ENCODE results near the gene ISY1. TPM values are rescaled to one million over a fixed set of nuclear protein-coding genes. Genes with fewer than 3 reads are reported as not detected.
"Not testable (repeated sequence)": the region's sequence is repeated elsewhere in the genome, so short reads cannot be mapped to it uniquely, and the experiment has no call there.

ISY1 gene
- total RNA-seq, 2 donors from 2014 or later: 32.8 to 36.9 TPM

- no peak for DNase-seq
- H3K4me1 ChIP-seq: no peaks in the 10 kb centered on the region
- intact Hi-C loops (cut with DNase I): no loop called here
- no peaks in the 10 kb centered on the region for H3K9me3 ChIP-seq
- H3K36me3 ChIP-seq: peaks cover 3% of the 10 kb centered on the region
- H3K27ac ChIP-seq: no peak overlapping the region
- TF ChIP-seq CTCF (IDR thresholded peaks at IDR 0.05): no peak
- no peak overlapping the region for H3K9ac ChIP-seq (ENCODE audit: low read depth in 2 of 2, low read length in 2 of 2)
- no peaks in the 10 kb centered on the region for H3K27me3 ChIP-seq
- H3K4me3 ChIP-seq: no peak overlapping the region
These were observed 57.6 kb downstream of the ISY1 start for GRCh38 chr3:129103296-129103695.

GRCh38 chr3:129101370-129102138, 59.3 kb downstream of the ISY1 start:
- no peaks in the 10 kb centered on the region for H3K4me1 ChIP-seq
- intact Hi-C loops (cut with DNase I): no loop called here
- no peaks in the 10 kb centered on the region for H3K9me3 ChIP-seq
- H3K4me3 ChIP-seq: no peak overlapping the region
- H3K27ac ChIP-seq: no peak overlapping the region
- no peak for DNase-seq
- H3K36me3 ChIP-seq: no peaks in the 10 kb centered on the region
- H3K9ac ChIP-seq (ENCODE audit: low read depth in 2 of 2, low read length in 2 of 2): no peak overlapping the region
- no peaks in the 10 kb centered on the region for H3K27me3 ChIP-seq
- no peak for TF ChIP-seq CTCF (IDR thresholded peaks at IDR 0.05)

GRCh38 chr3:129100274-129100673, 60.6 kb downstream of the ISY1 start:
- intact Hi-C loops (cut with DNase I): no loop called here
- H3K4me3 ChIP-seq: no peak overlapping the region
- no peaks in the 10 kb centered on the region for H3K4me1 ChIP-seq
- DNase-seq: no peak
- no peaks in the 10 kb centered on the region for H3K27me3 ChIP-seq
- H3K27ac ChIP-seq: no peak overlapping the region
- no peak overlapping the region for H3K9ac ChIP-seq (ENCODE audit: low read depth in 2 of 2, low read length in 2 of 2)
- H3K36me3 ChIP-seq: no peaks in the 10 kb centered on the region
- H3K9me3 ChIP-seq: no peaks in the 10 kb centered on the region
- TF ChIP-seq CTCF (IDR thresholded peaks at IDR 0.05): no peak

- Histone ChIP-seq H3K4me3 (no peak overlapping the region), H3K4me1 (no peaks in the 10 kb centered on the region), H3K9me3 (no peaks in the 10 kb centered on the region), H3K36me3 (peaks cover 4% of the 10 kb centered on the region), H3K27me3 (no peaks in the 10 kb centered on the region), H3K9ac (ENCODE audit: low read depth in 2 of 2, low read length in 2 of 2) (no peak overlapping the region), H3K27ac (no peak overlapping the region)
- no peak for DNase-seq
- intact Hi-C loops (cut with DNase I): no loop called here
- TF ChIP-seq CTCF (IDR thresholded peaks at IDR 0.05): no peak
These were observed 65.6 kb downstream of the ISY1 start for GRCh38 chr3:129095285-129095684.

- H3K4me3 ChIP-seq; H3K27ac ChIP-seq; DNase-seq; H3K4me1 ChIP-seq; H3K36me3 ChIP-seq; H3K27me3 ChIP-seq; H3K9ac ChIP-seq (ENCODE audit: low read depth in 2 of 2, low read length in 2 of 2); H3K9me3 ChIP-seq: not testable (repeated sequence)
- intact Hi-C loops (cut with DNase I): loop anchor here (10.0 kb wide), 2 partner anchors 64 to 114 kb away; no protein-coding TSS in a partner anchor
These were observed 72.6 kb downstream of the ISY1 start for GRCh38 chr3:129088312-129088711.

- H3K36me3 ChIP-seq; H3K4me3 ChIP-seq; H3K27ac ChIP-seq; H3K27me3 ChIP-seq; H3K4me1 ChIP-seq; H3K9me3 ChIP-seq; H3K9ac ChIP-seq (ENCODE audit: low read depth in 2 of 2, low read length in 2 of 2): not testable (repeated sequence)
- DNase-seq: peak; percentile 56
- intact Hi-C loops (cut with DNase I): loop anchor here (10.0 kb wide), 2 partner anchors 63 to 113 kb away; no protein-coding TSS in a partner anchor
These were observed 73.0 kb downstream of the ISY1 start for GRCh38 chr3:129087904-129088303.
